Activated CD8-positive, alpha-beta memory T cell treated with anti-CD3 and anti-CD28 coated beads, Interleukin-2, amount 50 U/mL, for 4 hours (primary cell): Measurements from ENCODE around the gene BTN2A1.
"Not testable (repeated sequence)": the region's sequence is repeated elsewhere in the genome, so short reads cannot be mapped to it uniquely, and the experiment has no call there.

Source experiments
- DNase-seq: peaks from one replicate; pipeline ENCODE4 v3.0.0-alpha.2; 2020

Gene BTN2A1

GRCh38 chr6:26457806-26458688 lies at the start of gene BTN2A1:
Gene BTN2A1, plus strand, starts transcription at chr6:26457955. Its CDS starts 682 bp downstream, at chr6:26458637.
- peak; percentile 47 for DNase-seq

- no peak for DNase-seq
These were observed 48.7 kb upstream of the BTN2A1 start for GRCh38 chr6:26408828-26409730.

GRCh38 chr6:26411751-26412150 lies 46.0 kb upstream of the BTN2A1 start:
- no peak for DNase-seq

GRCh38 chr6:26412228-26412627 lies 45.5 kb upstream of the BTN2A1 start:
- no peak for DNase-seq

- DNase-seq = no peak
These were observed 44.8 kb upstream of the BTN2A1 start for GRCh38 chr6:26412954-26413353.

GRCh38 chr6:26414281-26414680 lies 43.5 kb upstream of the BTN2A1 start:
- no peak for DNase-seq

GRCh38 chr6:26415036-26415614 lies 42.6 kb upstream of the BTN2A1 start:
- no peak for DNase-seq

GRCh38 chr6:26415791-26416190 lies 42.0 kb upstream of the BTN2A1 start:
- DNase-seq = no peak

- no peak for DNase-seq
These were observed 41.5 kb upstream of the BTN2A1 start for GRCh38 chr6:26416288-26416687.

GRCh38 chr6:26418077-26418476 lies 39.7 kb upstream of the BTN2A1 start:
- not testable (repeated sequence) for DNase-seq

GRCh38 chr6:26418795-26419194 lies 39.0 kb upstream of the BTN2A1 start:
- DNase-seq = not testable (repeated sequence)

- peak; percentile 21 for DNase-seq
These were observed 37.0 kb upstream of the BTN2A1 start for GRCh38 chr6:26420688-26421171.

GRCh38 chr6:26421259-26422144 lies 36.3 kb upstream of the BTN2A1 start:
- DNase-seq = peak; percentile 26

GRCh38 chr6:26422329-26422728 lies 35.4 kb upstream of the BTN2A1 start:
- no peak for DNase-seq

GRCh38 chr6:26426691-26427450 lies 30.9 kb upstream of the BTN2A1 start:
- no peak for DNase-seq

- DNase-seq = no peak
These were observed 30.3 kb upstream of the BTN2A1 start for GRCh38 chr6:26427451-26427809.

GRCh38 chr6:26428206-26428605 lies 29.5 kb upstream of the BTN2A1 start:
- no peak for DNase-seq

GRCh38 chr6:26430787-26431186 lies 27.0 kb upstream of the BTN2A1 start:
- no peak for DNase-seq

GRCh38 chr6:26431258-26432172 lies 26.2 kb upstream of the BTN2A1 start:
- no peak for DNase-seq

GRCh38 chr6:26432627-26433201 lies 25.0 kb upstream of the BTN2A1 start:
- DNase-seq = no peak
